IPS DF 6.9 (cell line): Measurements from ENCODE around the gene MICOS13.
"Not testable (repeated sequence)": the region's sequence is repeated elsewhere in the genome, so short reads cannot be mapped to it uniquely, and the experiment has no call there.

Experiments used
- DNase-seq: peaks from one replicate; pipeline ENCODE4 v3.0.0-alpha.2; 2013; ENCODE audit warnings: low read depth, low spot score
- H3K27ac ChIP-seq: one replicate; pipeline ENCODE4 v1.5.1; 2013; ENCODE audit warnings: low read length, control low read depth
- H3K27me3 ChIP-seq: 2 replicates; pipeline ENCODE4 v1.6.1; 2013; ENCODE audit warnings: mild to moderate bottlenecking, low read length; ENCODE audit not compliant: control insufficient read depth, insufficient read depth
- H3K36me3 ChIP-seq: 2 replicates; pipeline ENCODE4 v1.6.1; 2013; ENCODE audit warnings: low read length; ENCODE audit not compliant: control insufficient read depth, insufficient read depth
- H3K4me1 ChIP-seq: 2 replicates; pipeline ENCODE4 v1.6.1; 2013; ENCODE audit warnings: low read length; ENCODE audit not compliant: control insufficient read depth, insufficient read depth
- H3K4me3 ChIP-seq: 2 replicates; pipeline ENCODE4 v1.5.1; 2013; ENCODE audit warnings: mild to moderate bottlenecking, low read length
- H3K9me3 ChIP-seq: 2 replicates; pipeline ENCODE4 v1.6.1; 2013; ENCODE audit warnings: low read length, inconsistent platforms; ENCODE audit not compliant: control insufficient read depth, insufficient read depth
- WGBS: extraction: QIAGEN DNeasy Blood & Tissue Kit; methylation state at CpG from one replicate; pipeline ENCODE4 v1.1.7; 2013; ENCODE audit warnings: mixed read lengths, missing lambda C conversion rate; ENCODE audit not compliant: insufficient read length, insufficient coverage; 5-methylcytosine and 5-hydroxymethylcytosine counted together

Gene MICOS13

DNA sequence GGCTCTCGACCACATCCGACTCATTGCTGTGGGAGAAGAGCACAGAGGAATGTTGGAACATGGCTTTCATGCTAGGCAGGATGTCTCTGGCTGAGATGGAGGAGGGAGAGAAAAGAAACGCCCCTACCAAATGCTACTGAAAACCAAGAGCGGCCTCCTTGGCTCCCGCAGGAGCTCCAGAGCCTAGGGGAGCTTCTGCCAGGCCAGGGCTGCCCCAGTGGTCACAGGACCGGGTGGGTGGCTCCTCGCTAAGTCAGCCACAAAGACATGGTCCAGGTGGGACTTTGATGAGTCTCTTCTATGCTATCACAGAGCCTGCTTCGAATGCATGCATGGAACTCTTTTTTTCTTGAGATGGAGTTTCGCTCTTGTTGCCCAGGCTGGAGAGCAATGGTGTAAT, 32.9 kb upstream of the MICOS13 start:
- no CpG with 5 or more reads among the region's 9 CpGs for WGBS
- H3K36me3 ChIP-seq, result peaks cover 38% of the 10 kb centered on the region
- H3K27me3 ChIP-seq, result no peaks in the 10 kb centered on the region
- no peak overlapping the region for H3K27ac ChIP-seq
- no peaks in the 10 kb centered on the region for H3K9me3 ChIP-seq
- no peaks in the 10 kb centered on the region for H3K4me1 ChIP-seq
- H3K4me3 ChIP-seq, result no peak overlapping the region
- no peak for DNase-seq

DNA sequence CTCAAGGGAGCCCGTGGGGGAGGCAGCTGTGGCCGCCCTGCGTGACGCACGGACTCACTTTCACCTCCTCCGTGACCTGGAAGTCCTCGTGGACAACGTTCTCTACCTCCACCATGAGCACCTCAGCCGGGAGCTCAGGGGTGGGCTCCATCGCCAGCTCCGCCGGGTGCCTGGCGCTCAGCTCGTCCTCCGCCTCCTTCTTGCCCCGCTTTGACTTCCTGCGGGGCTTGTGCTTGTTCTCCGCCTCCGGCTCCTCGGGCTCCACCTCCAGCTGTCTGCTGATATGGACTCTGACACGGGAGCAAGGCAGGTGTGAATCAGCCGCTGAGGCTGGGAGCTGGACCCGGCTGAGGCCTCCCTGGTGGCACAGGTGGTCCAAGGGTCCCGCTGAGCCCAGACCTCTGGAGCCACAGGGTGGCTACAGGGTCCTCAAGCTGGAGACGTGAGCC, 31.4 kb upstream of the MICOS13 start:
- H3K9me3 ChIP-seq, result no peaks in the 10 kb centered on the region
- no peak for DNase-seq
- no peak overlapping the region for H3K27ac ChIP-seq
- H3K27me3 ChIP-seq, result no peaks in the 10 kb centered on the region
- H3K4me1 ChIP-seq, result no peaks in the 10 kb centered on the region
- H3K4me3 ChIP-seq, result no peak overlapping the region; the same call in 1 of the 2 replicates
- H3K36me3 ChIP-seq, result peaks cover 53% of the 10 kb centered on the region
- WGBS, result no CpG with 5 or more reads among the region's 25 CpGs

DNA sequence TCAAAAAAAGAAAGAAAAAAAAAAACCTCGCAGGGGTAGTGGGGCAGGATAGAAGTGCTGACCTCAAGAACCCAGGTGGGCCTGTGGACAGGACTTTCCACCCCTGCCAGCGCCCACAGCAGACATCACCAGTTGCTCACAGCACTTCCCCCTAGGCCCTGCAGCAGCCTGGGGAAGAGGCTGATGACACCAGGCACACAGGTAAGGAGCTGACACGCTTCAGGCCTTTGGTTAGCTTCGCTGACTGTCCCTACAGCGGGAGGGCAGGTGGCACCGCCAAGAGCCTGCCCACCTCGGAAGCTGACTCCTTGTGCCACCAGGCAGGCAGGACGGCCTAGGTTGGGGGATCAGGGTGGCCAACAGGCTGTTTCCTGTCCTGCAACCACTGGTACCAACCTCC, 30.7 kb upstream of the MICOS13 start:
- Histone ChIP-seq H3K27ac (no peak overlapping the region), H3K4me3 (no peak overlapping the region), H3K27me3 (no peaks in the 10 kb centered on the region), H3K9me3 (no peaks in the 10 kb centered on the region), H3K36me3 (peaks cover 57% of the 10 kb centered on the region), H3K4me1 (no peaks in the 10 kb centered on the region)
- DNase-seq, result no peak
- no CpG with 5 or more reads among the region's 8 CpGs for WGBS

DNA sequence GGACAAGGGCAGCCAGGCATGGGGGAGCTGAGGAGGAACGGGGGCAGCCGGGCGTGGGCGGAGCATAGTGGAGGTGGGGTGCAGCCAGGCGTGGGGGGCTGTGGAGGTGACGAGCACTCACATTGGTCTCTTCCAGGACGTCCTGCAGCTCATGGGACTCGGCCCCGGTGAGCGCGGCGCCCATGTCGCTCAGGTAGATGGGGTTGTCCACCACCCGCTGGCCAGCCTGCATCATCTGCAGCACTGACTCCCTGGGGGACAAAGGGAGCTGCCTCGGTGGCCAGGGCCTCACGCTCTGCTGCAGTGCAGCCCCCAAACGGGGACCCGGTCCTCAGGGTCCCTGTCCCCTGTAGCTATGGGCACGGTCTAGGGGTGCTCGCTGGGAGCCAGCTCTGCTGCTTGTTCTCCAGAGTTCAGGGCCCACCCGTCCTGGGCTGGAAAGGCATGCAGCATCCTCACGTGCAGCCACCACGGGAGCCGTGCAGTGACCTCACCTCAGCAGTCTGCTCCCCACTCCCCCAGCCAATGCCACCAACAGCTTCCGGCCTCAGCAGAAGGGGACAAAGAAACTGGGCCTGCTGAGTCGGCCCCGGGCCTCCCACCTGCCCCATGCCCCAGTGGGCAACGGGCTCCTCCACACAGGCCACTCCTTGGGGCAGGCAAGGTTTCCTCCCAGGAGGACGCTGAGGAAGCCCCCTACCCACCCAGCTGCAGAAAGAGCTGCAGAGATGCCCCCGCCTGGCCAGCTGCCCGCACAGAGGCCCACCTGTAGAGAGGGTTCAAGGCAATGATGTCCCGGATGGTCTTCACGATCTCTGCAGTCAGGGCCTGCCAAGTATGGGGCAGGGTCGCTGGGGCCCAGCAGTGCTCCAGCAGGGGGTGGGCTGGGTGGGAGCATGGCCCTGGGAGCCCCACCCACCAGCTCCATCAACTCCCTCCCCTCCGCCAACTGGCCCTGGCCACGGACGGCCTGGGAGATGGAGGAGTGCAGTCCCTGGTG, 27.6 kb upstream of the MICOS13 start:
- Histone ChIP-seq H3K4me1 (no peaks in the 10 kb centered on the region), H3K36me3 (peaks cover 74% of the 10 kb centered on the region), H3K27ac (no peak overlapping the region), H3K9me3 (no peaks in the 10 kb centered on the region), H3K27me3 (no peaks in the 10 kb centered on the region), H3K4me3 (no peak overlapping the region)
- DNase-seq, result no peak
- WGBS, result no CpG with 5 or more reads among the region's 37 CpGs

DNA sequence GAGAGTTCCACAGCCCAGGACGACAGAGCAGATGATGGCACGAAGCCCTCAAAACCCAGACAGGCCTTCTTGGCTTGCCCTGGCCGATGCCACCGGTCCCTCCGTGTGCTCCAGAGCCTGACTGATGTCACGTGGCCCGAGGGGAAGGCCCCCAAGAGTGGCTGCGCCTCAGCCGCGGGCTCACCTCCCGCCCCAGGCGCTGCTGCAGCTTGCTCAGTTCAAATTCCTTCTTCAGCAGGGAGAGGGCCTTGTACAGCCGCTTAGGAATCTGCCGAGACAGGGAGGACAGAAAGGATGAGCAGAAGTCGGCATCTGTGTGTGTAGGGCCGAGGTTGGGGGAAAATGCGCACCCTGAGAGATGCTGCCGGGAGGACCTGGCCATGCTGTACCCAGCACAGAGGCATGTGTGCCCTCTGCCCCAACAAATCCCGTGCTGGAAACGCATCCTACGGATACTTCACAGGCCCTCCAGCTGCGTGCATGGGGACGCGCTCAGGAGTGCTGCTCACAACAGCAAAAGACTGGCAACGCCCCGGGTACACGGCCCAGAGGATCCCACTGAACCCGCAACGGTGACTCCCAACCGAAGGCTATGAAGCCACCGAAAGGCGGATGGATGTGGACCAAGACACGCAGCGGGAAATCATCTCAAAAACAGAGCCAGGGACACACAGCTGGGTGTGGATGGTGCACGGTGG, 26.7 kb upstream of the MICOS13 start:
- Histone ChIP-seq H3K27ac (no peak overlapping the region), H3K27me3 (no peaks in the 10 kb centered on the region), H3K9me3 (no peaks in the 10 kb centered on the region), H3K4me1 (no peaks in the 10 kb centered on the region), H3K4me3 (no peak overlapping the region), H3K36me3 (peaks cover 67% of the 10 kb centered on the region)
- no peak for DNase-seq
- WGBS, result no CpG with 5 or more reads among the region's 35 CpGs

DNA sequence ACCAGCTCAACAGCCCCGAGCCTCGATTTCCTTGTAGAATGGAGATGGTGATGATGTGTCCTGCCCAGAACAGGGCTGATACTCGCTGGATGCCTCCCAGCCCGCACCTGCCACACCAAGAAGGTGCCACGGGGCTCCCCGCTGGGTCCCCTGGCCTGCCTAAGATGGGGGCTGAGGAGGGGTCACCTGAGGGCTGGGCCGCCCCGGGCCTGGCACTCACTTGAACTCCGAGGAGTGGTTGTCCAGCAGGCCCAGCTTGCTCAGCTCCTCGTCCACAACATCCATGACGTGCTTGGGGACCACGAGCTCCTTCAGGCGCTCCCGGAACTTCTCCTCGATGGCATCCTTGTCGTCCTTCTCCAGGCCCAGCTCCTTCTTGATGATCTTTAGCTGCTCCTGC, 25.2 kb upstream of the MICOS13 start:
- H3K27me3 ChIP-seq, result no peaks in the 10 kb centered on the region
- DNase-seq, result no peak
- no CpG with 5 or more reads among the region's 16 CpGs for WGBS
- H3K9me3 ChIP-seq, result no peaks in the 10 kb centered on the region
- H3K4me3 ChIP-seq, result no peak overlapping the region
- peaks cover 60% of the 10 kb centered on the region for H3K36me3 ChIP-seq
- H3K4me1 ChIP-seq, result no peaks in the 10 kb centered on the region
- no peak overlapping the region for H3K27ac ChIP-seq

DNA sequence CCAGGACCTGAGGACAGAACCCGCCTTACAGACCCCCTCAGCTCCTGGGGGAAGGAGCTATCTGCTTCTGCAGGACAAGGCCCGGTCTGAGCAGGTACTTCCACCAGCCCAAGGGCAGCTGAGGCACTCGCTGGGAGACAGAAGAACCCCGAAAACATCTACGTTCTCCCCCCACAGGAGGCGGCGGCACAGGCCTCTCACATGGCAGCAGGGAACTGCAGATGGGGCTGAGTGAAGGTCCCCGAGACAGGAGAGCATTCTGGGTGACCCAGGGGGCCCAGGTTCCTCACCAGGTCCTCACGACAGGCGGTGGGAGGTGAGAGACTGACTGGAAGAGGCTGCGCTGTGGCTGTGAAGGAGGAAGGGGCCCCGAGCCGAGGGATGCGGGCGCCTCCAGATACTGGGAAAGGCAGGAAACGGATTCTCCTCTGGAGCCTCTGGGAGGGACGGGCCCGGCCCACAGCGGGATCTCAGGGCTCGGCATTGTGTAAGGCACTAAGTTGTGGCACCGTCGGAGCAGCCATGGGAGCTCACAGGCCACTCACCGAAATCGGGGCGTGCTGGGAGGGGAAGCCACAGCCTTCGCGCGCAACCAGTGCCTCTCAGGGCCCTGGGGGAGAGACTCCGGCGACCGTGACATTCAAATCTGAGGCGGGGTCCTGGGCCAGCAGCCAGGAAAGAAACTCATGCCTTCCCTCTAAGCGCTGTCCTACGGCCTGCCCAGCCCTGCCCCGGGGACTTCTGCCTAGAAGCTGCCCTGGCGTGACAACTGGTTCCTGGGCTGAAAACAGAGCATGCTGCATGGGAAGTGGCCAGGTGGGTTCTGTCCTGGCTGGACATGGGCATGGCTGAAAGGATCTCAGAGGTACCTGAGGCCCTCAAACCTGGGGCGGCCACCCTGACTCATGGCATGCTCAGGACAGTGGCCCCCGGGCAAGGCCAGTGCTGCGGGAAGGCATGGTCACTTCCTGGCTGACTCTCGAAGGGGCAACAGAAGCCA, 23.8 kb upstream of the MICOS13 start:
- H3K4me3 ChIP-seq, result no peak overlapping the region
- no peak overlapping the region for H3K27ac ChIP-seq
- DNase-seq, result no peak
- no peaks in the 10 kb centered on the region for H3K4me1 ChIP-seq
- no CpG with 5 or more reads among the region's 40 CpGs for WGBS
- peaks cover 59% of the 10 kb centered on the region for H3K36me3 ChIP-seq
- no peaks in the 10 kb centered on the region for H3K27me3 ChIP-seq
- H3K9me3 ChIP-seq, result no peaks in the 10 kb centered on the region

DNA sequence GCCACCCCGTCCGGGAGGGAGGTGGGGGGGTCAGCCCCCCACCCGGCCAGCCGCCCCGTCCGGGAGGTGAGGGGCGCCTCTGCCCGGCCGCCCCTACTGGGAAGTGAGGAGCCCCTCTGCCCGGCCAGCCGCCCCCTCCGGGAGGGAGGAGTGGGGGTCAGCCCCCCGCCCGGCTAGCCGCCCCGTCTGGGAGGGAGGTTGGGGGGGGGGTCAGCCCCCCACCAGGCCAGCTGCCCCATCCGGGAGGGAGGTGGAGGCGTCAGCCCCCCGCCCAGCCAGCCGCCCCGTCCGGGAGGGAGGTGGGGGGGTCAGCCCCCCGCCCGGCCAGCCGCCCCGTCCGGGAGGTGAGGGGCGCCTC, 21.7 kb upstream of the MICOS13 start:
- not testable (repeated sequence) for H3K4me3 ChIP-seq, DNase-seq, H3K4me1 ChIP-seq, H3K27me3 ChIP-seq, H3K27ac ChIP-seq, H3K9me3 ChIP-seq
- peaks cover 52% of the 10 kb centered on the region for H3K36me3 ChIP-seq
- no CpG with 5 or more reads among the region's 28 CpGs for WGBS

DNA sequence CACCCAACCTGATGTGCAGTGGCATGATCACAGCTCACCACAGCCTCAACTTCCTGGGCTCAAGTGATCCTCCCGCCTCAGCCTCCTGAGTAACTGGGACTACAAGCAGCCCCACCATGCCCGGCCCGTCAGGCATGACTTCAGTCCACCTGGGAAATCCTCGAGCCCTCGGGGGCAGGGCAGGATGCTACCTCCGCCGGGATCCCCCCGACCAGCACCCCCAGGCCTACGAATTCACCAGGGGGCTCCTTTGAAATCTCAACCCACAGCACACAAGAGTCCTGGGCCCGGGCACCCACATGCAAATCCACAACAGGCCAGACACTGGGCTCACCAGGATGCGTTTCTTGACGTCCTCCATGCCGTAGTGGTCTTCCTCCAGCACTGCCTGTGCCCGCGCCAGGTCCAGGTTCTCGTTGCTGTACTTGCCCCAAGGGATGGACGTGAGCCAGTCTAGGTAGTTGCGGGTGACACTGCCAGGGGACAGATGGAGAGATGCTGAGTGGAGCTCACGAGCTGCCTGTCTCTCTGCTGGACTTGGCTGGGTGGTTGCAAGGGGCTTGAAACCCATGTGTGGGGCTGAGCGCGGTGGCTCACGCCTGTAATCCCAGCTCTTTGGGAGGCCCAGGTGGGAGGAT, 20.3 kb upstream of the MICOS13 start:
- Histone ChIP-seq H3K4me1 (no peaks in the 10 kb centered on the region; the same call in 1 of the 2 replicates), H3K27ac (no peak overlapping the region), H3K27me3 (no peaks in the 10 kb centered on the region), H3K36me3 (peaks cover 55% of the 10 kb centered on the region), H3K4me3 (no peak overlapping the region), H3K9me3 (no peaks in the 10 kb centered on the region)
- no peak for DNase-seq
- WGBS, result no CpG with 5 or more reads among the region's 22 CpGs
